GM12801 (cell line): ENCODE measurements around the gene SLC35B2.

Experiments used
- TF ChIP-seq, protein P1 (sequence below): IDR thresholded peaks from one replicate; pipeline ENCODE4 v1.5.1; 2011; ENCODE audit warnings: control low read depth; ENCODE audit not compliant: insufficient read length; ENCODE audit errors: extremely low read depth

Gene SLC35B2

DNA sequence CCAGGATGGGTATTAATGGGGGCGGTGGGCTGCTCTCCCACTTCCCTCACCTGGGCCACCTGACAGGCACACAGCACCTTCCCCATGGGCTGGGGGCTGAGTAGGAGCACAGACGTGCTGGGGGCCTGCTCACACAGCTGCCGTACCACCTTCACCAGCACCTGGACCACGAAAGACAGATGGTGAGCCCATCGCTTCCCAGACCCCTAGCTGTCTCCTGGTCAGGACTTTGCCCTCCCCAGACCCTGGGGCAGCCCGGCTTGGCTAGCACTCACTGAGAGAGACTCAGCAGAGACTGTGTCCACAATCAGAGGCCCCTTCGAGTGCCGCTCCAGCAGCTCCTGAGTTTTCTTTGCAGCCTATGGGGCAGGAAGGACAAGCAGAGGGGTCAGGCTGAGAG lies 43.8 kb upstream of the SLC35B2 start:
- TF ChIP-seq, protein P1, sequence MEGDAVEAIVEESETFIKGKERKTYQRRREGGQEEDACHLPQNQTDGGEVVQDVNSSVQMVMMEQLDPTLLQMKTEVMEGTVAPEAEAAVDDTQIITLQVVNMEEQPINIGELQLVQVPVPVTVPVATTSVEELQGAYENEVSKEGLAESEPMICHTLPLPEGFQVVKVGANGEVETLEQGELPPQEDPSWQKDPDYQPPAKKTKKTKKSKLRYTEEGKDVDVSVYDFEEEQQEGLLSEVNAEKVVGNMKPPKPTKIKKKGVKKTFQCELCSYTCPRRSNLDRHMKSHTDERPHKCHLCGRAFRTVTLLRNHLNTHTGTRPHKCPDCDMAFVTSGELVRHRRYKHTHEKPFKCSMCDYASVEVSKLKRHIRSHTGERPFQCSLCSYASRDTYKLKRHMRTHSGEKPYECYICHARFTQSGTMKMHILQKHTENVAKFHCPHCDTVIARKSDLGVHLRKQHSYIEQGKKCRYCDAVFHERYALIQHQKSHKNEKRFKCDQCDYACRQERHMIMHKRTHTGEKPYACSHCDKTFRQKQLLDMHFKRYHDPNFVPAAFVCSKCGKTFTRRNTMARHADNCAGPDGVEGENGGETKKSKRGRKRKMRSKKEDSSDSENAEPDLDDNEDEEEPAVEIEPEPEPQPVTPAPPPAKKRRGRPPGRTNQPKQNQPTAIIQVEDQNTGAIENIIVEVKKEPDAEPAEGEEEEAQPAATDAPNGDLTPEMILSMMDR, result no peak

DNA sequence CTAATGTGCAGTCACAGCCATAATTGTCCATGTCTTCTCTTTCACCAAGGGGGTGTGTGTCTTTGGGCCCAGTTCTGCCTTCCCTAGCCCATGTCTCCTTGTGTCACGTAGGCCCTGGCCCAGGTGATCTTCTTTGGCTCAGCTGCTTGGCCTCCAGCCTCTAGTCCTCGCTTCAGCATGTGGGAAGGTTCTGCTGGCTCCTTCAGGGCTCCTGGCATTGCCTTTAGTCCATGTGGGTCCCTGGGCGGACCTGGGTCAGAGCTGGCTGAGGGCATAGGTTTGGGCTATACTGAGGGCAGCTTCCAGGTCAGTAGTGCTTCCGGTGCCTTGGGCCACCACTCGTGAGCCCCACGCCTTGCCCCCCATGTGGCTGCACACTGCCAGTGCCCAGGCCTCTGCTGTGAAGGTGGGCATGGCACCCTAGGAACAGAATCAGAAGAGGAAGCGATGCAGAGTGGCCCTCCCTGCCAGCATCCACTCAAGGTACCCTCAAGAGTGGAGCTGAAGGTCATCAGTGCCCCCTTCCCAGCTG lies 43.0 kb upstream of the SLC35B2 start:
- TF ChIP-seq, protein P1, result no peak

DNA sequence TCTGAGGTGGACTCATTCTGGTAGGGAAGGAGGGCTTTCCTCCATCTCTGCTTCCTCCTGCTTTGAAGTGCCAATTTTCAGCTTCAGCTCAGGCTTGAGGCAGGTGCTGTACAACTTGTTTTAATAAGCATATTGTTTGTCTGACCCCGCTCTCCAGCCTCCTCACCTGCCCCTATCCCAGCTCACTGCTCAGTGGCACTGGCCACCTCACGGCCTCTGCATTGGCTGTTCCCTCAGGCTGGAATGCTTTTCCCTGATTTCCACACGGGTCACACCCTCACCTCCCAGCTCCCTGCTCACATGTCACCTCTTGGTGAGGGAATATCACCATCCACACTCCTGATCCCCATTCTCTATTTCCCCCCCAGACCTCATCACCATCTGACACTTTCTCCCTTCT lies 41.5 kb upstream of the SLC35B2 start:
- TF ChIP-seq, protein P1, result no peak

DNA sequence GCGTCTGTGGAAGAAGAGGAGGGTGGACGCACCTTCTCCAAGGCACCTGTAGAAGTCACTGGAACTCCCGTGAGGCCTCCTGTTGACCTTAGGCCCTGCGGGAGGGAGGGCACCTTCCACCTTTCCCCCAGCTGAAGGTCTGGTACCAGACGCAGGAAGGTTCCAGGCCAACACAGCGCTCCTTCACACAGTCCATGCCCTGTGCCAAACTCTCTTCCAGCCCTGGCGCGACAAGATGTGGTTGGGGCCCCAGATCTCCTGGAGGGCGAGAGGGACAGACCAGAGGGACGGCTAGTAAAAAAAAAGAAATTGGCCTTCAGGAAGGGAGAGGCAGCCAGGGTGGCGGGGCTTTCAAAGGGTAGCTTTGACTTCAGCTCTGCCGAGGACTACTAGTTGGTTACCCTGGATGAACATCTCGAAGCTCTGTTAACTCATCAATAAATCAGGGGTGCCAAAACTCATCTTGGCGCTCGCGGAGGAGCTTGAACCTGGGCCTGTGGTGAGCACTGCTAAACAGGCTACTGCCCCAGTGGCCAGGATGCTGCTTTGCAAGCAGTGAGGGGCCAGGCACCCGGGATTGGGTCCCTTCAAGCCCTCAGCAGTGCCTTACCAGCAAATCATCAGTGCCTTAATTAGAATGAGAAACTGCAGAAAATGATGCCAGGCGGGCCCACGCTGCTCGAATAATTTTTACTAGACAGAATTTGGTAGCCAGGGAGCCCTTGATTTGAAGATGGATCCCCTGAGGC lies 40.9 kb upstream of the SLC35B2 start:
- TF ChIP-seq, protein P1, result no peak

DNA sequence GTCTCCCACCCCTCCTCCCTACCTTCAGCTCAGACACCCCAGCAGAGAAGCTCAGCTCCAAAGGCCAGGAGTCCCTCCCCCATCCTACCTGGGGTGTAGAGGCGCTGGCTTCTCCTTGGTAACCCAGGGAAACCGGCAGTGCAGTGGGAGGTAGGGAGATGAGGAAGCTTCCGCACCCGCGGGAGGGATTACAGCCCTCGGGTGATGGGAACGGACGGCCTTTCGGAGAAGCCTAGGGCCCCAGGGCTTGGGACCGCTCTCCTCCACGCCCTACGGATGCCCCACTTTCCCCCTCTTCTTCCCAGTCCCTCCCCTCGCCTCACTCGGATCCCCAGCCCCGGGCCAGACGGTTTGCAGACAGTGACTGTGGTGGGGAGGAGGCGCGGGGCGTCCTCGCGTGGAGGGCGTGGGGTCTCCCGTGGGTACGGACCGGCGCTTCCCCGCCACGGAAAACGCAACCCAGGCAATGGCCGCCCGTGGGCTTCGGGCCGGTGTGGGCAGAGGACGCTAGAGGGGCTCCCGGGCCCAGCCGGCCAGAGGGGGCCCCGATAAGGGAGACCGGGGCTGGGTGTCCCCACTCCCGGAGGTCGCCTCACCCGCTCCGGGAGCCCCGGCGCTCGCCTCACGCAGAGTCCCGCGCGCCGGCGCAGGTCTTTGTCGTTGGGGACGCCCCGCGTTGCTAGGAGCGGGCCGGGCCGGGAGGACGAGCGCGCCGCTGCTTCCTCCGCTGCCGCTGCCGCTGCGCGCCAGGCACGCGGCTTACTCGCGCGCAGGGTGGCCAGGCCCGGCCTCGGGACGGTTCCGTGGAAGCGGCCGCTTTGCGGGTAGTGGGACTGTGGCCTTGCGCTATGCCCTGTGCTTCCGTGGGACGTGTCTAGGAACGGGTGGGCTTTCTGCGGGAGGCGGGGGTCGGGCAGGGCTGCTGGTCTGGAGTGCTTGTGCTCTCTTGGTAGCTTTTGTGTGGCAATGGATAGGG lies 40.0 kb upstream of the SLC35B2 start:
- TF ChIP-seq, protein P1, result no peak

DNA sequence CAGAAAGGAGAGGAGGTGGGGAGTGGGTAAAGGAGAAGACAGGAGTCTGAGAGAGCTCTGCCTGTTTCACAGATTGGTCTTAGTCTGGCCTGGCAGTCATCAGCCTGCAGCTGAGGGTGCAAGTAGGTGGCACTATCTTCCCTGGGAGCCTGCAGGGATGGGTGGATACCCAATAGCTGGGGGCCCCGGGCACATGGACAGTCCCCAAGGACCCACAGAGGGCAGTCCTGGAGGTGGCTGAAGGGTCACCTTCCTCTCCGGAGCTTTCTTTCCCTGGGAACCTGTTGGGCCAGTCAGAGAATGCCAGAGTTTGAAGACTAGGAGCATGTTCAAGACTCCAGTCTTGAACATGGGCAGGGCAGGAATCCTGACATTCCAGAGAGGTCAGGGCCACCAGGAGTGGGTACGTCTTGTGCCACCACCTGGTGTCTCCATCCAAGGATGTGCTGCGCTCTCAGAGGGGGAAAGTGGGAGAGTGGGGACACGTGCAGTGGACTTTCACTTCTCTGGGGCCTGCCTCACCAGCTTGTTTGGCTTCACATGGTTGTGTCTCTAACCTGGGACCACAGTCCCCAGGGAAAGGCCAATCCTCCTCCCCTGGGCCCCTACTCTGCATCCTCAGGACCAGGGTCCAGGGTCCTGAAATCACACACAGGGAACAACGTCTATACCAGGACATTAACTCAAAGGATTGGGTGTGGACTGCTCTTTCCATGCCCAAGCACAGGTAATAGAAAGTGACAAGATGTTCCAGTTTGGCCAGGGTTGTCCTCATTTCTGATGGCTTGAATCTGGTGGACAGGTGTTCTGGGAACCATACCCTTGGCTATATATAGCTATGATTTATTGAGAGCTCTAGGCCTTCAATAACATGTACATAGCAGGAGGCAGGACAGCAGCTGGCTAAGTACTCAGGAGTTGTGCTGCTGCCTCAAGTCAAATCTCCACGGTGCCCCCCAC lies 37.8 kb upstream of the SLC35B2 start:
- TF ChIP-seq, protein P1, result no peak
